Keratinocyte (primary cell): ENCODE results near the gene C10orf90.

ENCODE experiments used
- CTCF ChIP-seq, 3 experiments: IDR thresholded peaks in 1 of 3; conservative IDR thresholded peaks in 1 of 3; optimal IDR thresholded peaks in 1 of 3; 2 replicates in 2 of 3; 3 replicates in 1 of 3; pipeline versions ENCODE3 to v1.5.1; 2011; ENCODE audit warnings: low read length in 3 of 3, mild to moderate bottlenecking in 3 of 3, moderate library complexity in 2 of 3, control low read depth in 1 of 3, inconsistent platforms in 1 of 3; ENCODE audit not compliant: insufficient read depth in 2 of 3; ENCODE audit errors: extremely low read depth in 1 of 3
- EZH2 ChIP-seq: IDR thresholded peaks from one replicate; pipeline ENCODE4 v1.6.1; 2012; ENCODE audit warnings: inconsistent platforms, mild to moderate bottlenecking, low read length, moderate library complexity

DNA sequence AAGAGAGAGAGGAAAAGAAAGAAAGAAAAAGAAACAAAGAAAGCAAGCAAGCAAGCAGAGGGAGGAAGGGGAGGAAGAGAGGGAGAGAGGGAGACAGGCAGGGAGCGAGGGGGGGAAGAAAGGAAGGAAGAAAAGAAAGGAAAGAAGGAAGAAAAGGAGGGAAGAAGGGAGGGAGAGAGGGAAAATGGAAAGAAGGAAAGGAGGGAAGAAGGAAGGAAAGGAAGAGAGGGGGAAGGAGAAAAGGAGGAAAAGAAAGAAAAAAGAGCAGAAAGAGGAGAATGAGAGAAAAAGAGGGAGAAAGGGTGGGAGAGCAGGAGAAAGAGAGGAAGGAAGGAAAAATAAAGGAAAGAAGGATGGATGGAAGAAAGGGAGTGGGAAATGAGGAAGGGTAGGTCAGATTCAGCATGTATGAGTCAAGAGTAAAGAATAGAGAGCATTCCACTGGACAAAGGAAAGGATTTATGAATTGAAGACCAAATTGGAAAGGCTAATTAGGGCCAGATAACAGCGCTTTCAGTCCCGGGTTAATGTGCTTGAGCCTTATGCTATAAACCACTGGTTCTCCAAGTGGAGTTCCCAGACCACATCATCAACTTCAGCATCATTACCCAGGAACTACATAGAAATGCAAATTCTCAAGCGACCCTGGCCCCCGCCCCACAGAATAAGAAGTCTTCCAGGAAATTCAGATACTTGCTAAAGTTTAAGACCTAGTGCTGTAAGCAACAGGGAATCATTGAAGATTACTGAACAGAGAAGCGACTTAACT lies 85.1 kb downstream of the C10orf90 start:
- no peak for TF ChIP-seq CTCF (optimal IDR thresholded peaks at IDR 0.05 in 1 of 3, IDR thresholded peaks at IDR 0.05 in 1 of 3, conservative IDR thresholded peaks at IDR 0.05 in 1 of 3; ENCODE audit: extremely low read depth in 1 of 3, insufficient read depth in 2 of 3, low read length in 3 of 3)
- no peak for TF ChIP-seq EZH2
